Aorta (tissue), 5 donors: ENCODE results near the gene KCNIP1. TPM values are rescaled to one million over a fixed set of nuclear protein-coding genes. Genes with fewer than 3 reads are reported as not detected.

Experiments
- ATAC-seq: fragments of 200-7000 bp; cut with Tn5 transposase; one replicate; pipeline ENCODE4 v1.9.1; 2022; ENCODE audit warnings: moderate library complexity; ENCODE audit not compliant: low FRiP score
- DNase-seq, 2 donors: peaks; one replicate each; pipeline ENCODE4 v3.0.0-alpha.2; 2020
- H3K27ac ChIP-seq, 2 donors: one replicate each; pipeline ENCODE4 v1.5.1; 2013; ENCODE audit warnings: low read length in 2 of 2, mild to moderate bottlenecking in 2 of 2, moderate library complexity in 2 of 2, control low read depth in 1 of 2, inconsistent platforms in 1 of 2, low read depth in 1 of 2
- H3K27me3 ChIP-seq, 2 donors: one replicate each; pipeline ENCODE4 v1.6.1; 2013; ENCODE audit warnings: control low read depth in 1 of 2, low read length in 1 of 2, mild to moderate bottlenecking in 1 of 2, moderate library complexity in 1 of 2; ENCODE audit not compliant: insufficient read depth in 2 of 2, control insufficient read depth in 1 of 2
- H3K36me3 ChIP-seq, 2 donors: one replicate each; pipeline ENCODE4 v1.6.1; 2013; ENCODE audit warnings: control low read depth in 1 of 2, low read length in 1 of 2, mild to moderate bottlenecking in 1 of 2; ENCODE audit not compliant: insufficient read depth in 2 of 2, control insufficient read depth in 1 of 2
- H3K4me1 ChIP-seq, 2 donors: one replicate each; pipeline ENCODE4 v1.6.1; 2013; ENCODE audit warnings: low read length in 2 of 2, control low read depth in 1 of 2, mild to moderate bottlenecking in 1 of 2, moderate library complexity in 1 of 2; ENCODE audit not compliant: insufficient read depth in 2 of 2, control insufficient read depth in 1 of 2
- H3K4me3 ChIP-seq, 2 donors: one replicate each; pipeline ENCODE4 v1.5.1; 2013; ENCODE audit warnings: low read length in 2 of 2, control low read depth in 1 of 2, mild to moderate bottlenecking in 1 of 2
- H3K9me3 ChIP-seq: one replicate; pipeline ENCODE4 v1.6.1; 2013; ENCODE audit warnings: mild to moderate bottlenecking, low read length; ENCODE audit not compliant: control insufficient read depth
- WGBS, 2 donors: extraction: QIAGEN DNeasy Blood & Tissue Kit; methylation state at CpG; one replicate each; pipeline ENCODE4 v1.1.7; 2013; 5-methylcytosine and 5-hydroxymethylcytosine counted together
- intact Hi-C, 2 donors: fragments of 100-400 bp; cut with DNase I; formaldehyde crosslinking; loops; one replicate each; pipeline versions ENCODE4 v1.14.2 to v1.15.0; 2022
- polyA plus RNA-seq, 2 donors: library from polyadenylated mRNA; stranded (reverse); fragments of 200-250 nt; gene quantifications; one replicate each; pipeline ENCODE4 v1.2.3, GENCODE V29; 2013
- total RNA-seq, 2 donors: library from RNA; stranded (reverse); fragmentation: NEBNext Ultra II Directional; extraction: Animal tissue kit (Norgen Biotek cat#: 25700); gene quantifications; one replicate each; pipeline ENCODE4 v1.2.1, GENCODE V29; 2021
- donor health status: healthy with polysubstance abuse.
- donor health status: Bipolar disorder and iron deficiency.
- donor health status: DM: no; HTN: no; CAD: no.
- donor health status: DM: no; HTN: no; CAD: no.
- donor health status: DM: yes; HTN: yes; CAD: no.

KCNIP1 gene
- total and polyA plus RNA-seq, 4 donors = 0.42 TPM; not detected in 3

DNA sequence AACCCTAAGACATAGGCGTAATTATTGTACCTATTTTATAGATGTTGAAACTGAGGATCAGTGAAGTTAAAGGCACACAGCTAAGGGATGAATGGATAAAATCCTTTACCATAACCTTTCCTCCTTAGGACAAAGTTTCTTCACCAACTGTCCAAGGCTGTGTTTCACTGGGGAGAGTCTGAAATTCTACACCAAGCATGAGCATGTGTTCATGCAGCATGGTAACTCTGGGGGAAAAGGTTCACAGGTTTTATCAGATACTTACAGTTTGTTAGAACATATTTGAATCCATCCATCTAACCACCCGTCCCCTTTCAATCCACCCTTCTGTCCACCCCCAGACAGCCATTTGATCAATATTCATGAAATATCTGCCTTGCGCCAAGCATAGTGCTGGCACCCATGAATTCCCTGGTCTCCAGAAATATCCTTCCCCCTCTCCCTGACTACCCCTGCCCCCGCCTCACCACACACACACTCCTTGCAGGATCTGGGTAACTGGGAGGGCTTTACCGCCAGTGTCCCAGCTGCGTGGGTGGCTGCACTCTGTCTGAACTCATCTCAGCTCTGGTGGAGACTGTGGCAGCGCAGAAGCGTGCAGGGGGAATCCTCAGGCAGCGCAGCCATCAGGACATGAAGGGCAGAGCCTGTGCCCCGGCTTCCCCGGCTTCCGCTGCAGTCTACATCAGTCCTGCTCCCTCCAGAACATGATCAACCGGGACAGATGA is 6.3 kb upstream of the KCNIP1 start:
- no peak for ATAC-seq
- Histone ChIP-seq H3K9me3 (no peaks in the 10 kb centered on the region), H3K36me3 (no peaks in the 10 kb centered on the region), H3K27me3 (no peaks in the 10 kb centered on the region), H3K27ac (no peak overlapping the region), H3K4me1 (no peaks in the 10 kb centered on the region), H3K4me3 (no peak overlapping the region)
- 45 to 61% methylated on average over 13 of the region's 13 CpGs for WGBS, 2 donors
- no peak for DNase-seq
- intact Hi-C loops = no loop called here

- Histone ChIP-seq H3K4me3 (no peak overlapping the region), H3K27ac (no peak overlapping the region), H3K36me3 (no peaks in the 10 kb centered on the region), H3K27me3 (no peaks in the 10 kb centered on the region), H3K9me3 (no peaks in the 10 kb centered on the region), H3K4me1 (no peaks in the 10 kb centered on the region)
- intact Hi-C loops = no loop called here
- no peak for ATAC-seq
- WGBS, 2 donors = 90 to 93% methylated on average over 5 of the region's 5 CpGs
- DNase-seq = no peak
Observed at GRCh38 chr5:170498811-170499351, 4.9 kb upstream of the KCNIP1 start.

GRCh38 chr5:170499621-170500020 is 4.2 kb upstream of the KCNIP1 start:
- Histone ChIP-seq H3K9me3 (no peaks in the 10 kb centered on the region), H3K36me3 (no peaks in the 10 kb centered on the region), H3K4me1 (no peaks in the 10 kb centered on the region), H3K27ac (no peak overlapping the region), H3K4me3 (no peak overlapping the region), H3K27me3 (no peaks in the 10 kb centered on the region)
- WGBS, 2 donors = 97% methylated on average over 2 of the region's 2 CpGs
- intact Hi-C loops = no loop called here
- ATAC-seq (no peak), DNase-seq (no peak)

- Histone ChIP-seq H3K27me3 (no peaks in the 10 kb centered on the region), H3K4me3 (no peak overlapping the region), H3K27ac (no peak overlapping the region), H3K9me3 (no peaks in the 10 kb centered on the region), H3K36me3 (no peaks in the 10 kb centered on the region), H3K4me1 (no peaks in the 10 kb centered on the region)
- intact Hi-C loops = no loop called here
- WGBS, 2 donors = 78 to 80% methylated on average over 1 of the region's 1 CpG
- ATAC-seq (no peak), DNase-seq (no peak)
Observed at GRCh38 chr5:170501361-170501760, 2.5 kb upstream of the KCNIP1 start.

- 87 to 89% methylated on average over 2 of the region's 2 CpGs for WGBS, 2 donors
- no peak overlapping the region for H3K4me3 ChIP-seq
- H3K27me3 ChIP-seq = no peaks in the 10 kb centered on the region
- intact Hi-C loops = no loop called here
- ATAC-seq = no peak
- H3K36me3 ChIP-seq = no peaks in the 10 kb centered on the region
- no peak overlapping the region for H3K27ac ChIP-seq
- H3K9me3 ChIP-seq = no peaks in the 10 kb centered on the region
- no peak for DNase-seq
- no peaks in the 10 kb centered on the region for H3K4me1 ChIP-seq
Observed at GRCh38 chr5:170501931-170502330, 1.9 kb upstream of the KCNIP1 start.

GRCh38 chr5:170504616-170505266 is 921 bp downstream of the KCNIP1 start:
- Histone ChIP-seq H3K27ac (no peak overlapping the region), H3K4me1 (no peaks in the 10 kb centered on the region), H3K4me3 (no peak overlapping the region), H3K36me3 (no peaks in the 10 kb centered on the region), H3K9me3 (no peaks in the 10 kb centered on the region), H3K27me3 (no peaks in the 10 kb centered on the region)
- ATAC-seq (no peak), DNase-seq (no peak)
- WGBS, 2 donors = 87 to 89% methylated on average over 23 of the region's 23 CpGs
- intact Hi-C loops = no loop called here

DNA sequence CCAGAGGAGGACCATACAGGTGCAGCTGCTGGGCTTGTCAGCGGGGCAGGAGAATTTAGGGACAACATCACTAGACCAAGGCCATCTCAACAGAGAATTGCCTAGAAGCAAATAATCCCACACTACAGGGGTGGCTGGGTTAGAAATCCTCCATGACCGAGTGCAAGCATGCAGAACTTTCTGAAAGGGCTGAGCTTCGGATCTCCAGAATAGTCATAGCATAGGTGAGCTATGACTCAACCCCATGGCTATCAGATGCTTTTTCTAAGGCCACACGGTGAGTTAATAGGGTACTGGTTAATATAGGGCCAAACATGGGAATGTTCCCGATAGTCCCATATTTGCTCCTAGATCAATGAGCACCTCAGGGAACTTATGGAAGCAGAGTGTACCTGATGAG is 4.2 kb downstream of the KCNIP1 start:
- Histone ChIP-seq H3K9me3 (no peaks in the 10 kb centered on the region), H3K36me3 (no peaks in the 10 kb centered on the region), H3K4me3 (no peak overlapping the region), H3K27ac (no peak overlapping the region), H3K4me1 (no peaks in the 10 kb centered on the region), H3K27me3 (no peaks in the 10 kb centered on the region)
- no peak for DNase-seq
- no peak for ATAC-seq
- WGBS, 2 donors = 86 to 90% methylated on average over 5 of the region's 5 CpGs
- intact Hi-C loops = no loop called here

DNA sequence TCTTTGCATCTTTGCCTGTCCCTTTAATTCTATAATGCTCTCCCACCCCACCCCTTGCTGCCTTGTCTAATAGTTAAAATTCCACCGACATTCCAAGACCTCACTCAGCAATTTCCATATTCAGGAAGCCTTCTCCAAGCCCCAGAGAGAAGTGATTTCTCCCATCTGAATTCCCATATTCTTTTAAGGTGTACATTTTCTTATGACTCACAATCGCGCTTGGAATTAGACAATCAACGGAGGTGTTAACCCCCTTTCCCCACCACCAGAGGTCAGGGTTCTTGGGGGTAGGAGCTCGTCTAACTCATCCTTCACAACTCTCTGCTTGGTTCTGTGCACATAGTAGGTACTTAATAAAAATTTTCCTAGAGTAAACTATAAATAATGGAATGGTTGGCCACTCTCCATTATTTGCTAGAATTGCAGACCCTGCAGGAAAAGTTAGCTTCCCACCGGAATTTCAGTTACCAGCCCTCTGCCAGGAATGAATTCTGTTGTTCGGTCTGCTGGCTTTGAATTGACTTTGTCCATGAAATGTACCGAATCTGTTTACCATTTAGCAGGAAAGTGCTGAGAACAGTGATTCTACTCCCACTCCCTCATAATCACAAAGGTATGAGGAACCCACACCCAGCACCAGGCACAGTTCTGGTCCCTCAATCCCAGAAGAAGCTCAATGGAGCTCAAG is 5.0 kb downstream of the KCNIP1 start:
- Histone ChIP-seq H3K27ac (no peak overlapping the region), H3K36me3 (no peaks in the 10 kb centered on the region), H3K4me1 (no peaks in the 10 kb centered on the region), H3K4me3 (no peak overlapping the region), H3K27me3 (no peaks in the 10 kb centered on the region), H3K9me3 (no peaks in the 10 kb centered on the region)
- ATAC-seq (no peak), DNase-seq (no peak)
- intact Hi-C loops = no loop called here
- 70% methylated on average over 8 of the region's 8 CpGs for WGBS, 2 donors

DNA sequence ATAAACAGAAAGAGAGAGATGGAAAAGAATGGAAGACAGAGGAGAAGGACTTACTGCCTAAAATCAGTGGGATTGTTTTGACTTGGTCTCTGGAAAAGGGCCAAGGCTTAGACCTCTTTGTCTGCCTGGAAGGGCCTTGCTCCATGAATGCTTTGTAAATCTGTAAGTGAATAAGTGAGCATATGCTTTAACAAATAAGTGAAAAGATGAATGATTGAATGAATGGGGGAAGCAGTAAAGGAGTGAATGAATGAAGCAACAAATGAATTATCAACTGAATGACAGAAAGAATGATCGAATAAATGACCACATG is 5.5 kb downstream of the KCNIP1 start:
- 94 to 95% methylated on average over 1 of the region's 1 CpG for whole genome bisulfite sequencing, 2 donors
- DNase-seq = no peak
- no peak overlapping the region for H3K4me3 ChIP-seq
- H3K36me3 ChIP-seq = no peaks in the 10 kb centered on the region
- H3K27ac ChIP-seq = no peak overlapping the region
- H3K9me3 ChIP-seq = no peaks in the 10 kb centered on the region
- intact Hi-C loops = no loop called here
- no peak for ATAC-seq
- no peaks in the 10 kb centered on the region for H3K27me3 ChIP-seq
- no peaks in the 10 kb centered on the region for H3K4me1 ChIP-seq
